H1 (cell line): ENCODE results near the gene ADAMTSL2. TPM values are rescaled to one million over a fixed set of nuclear protein-coding genes. Genes with fewer than 3 reads are reported as not detected.

ENCODE experiments used
- CHD2 ChIP-seq: IDR thresholded peaks from 2 replicates; pipeline ENCODE4 v1.6.1; 2012; ENCODE audit warnings: low read length, improper control_type of control experiment
- KDM4A ChIP-seq: IDR thresholded peaks from one replicate; pipeline ENCODE4 v1.7.1; 2012; ENCODE audit warnings: low read depth, mild to moderate bottlenecking, moderate library complexity, low read length, inconsistent platforms; ENCODE audit not compliant: severe bottlenecking
- KDM5A ChIP-seq: fragments of 200-600 bp; IDR thresholded peaks from 2 replicates; pipeline ENCODE4 v1.7.1; 2012; ENCODE audit warnings: mild to moderate bottlenecking, low read length, inconsistent platforms, mixed read lengths
- ZNF274 ChIP-seq: IDR thresholded peaks from 2 replicates; pipeline ENCODE4 v1.7.0; 2012; ENCODE audit warnings: low read length, borderline replicate concordance; ENCODE audit errors: extremely low read depth
- polyA plus RNA-seq, 7 experiments: library from polyadenylated mRNA; depleted of rRNA in 3 of 7; stranded (reverse) in 5 of 7; unstranded in 2 of 7; fragments of >200 nt in 5 of 7; fragments of 200-250 nt in 2 of 7; gene quantifications; 1 replicate in 5 of 7; 2 replicates in 1 of 7; 4 replicates in 1 of 7; pipeline versions ENCODE4 v1.2.1 to v1.2.3, GENCODE V29; 2011 to 2013; ENCODE audit warnings: missing spikeins in 2 of 7, mixed read lengths in 2 of 7
- total RNA-seq: library from RNA; stranded (reverse); fragmentation: NEBNext Ultra II Directional; extraction: Animal tissue kit (Norgen Biotek cat#: 25700); gene quantifications from 2 replicates; pipeline ENCODE4 v1.2.1, GENCODE V29; 2021
- TF ChIP-seq, protein P1 (sequence below): fragments of 300-600 bp; sonication (generic); IDR thresholded peaks from 2 replicates; pipeline ENCODE4 v1.7.1; 2012; ENCODE audit warnings: low read length, moderate library complexity, mild to moderate bottlenecking, inconsistent platforms; ENCODE audit not compliant: insufficient replicate concordance

The ADAMTSL2 gene
- total and polyA plus RNA-seq, 2 of the 8 experiments (the other 6 are each of a cell fraction or from before 2014, with no cell fraction given) = 0.74 to 0.76 TPM

DNA sequence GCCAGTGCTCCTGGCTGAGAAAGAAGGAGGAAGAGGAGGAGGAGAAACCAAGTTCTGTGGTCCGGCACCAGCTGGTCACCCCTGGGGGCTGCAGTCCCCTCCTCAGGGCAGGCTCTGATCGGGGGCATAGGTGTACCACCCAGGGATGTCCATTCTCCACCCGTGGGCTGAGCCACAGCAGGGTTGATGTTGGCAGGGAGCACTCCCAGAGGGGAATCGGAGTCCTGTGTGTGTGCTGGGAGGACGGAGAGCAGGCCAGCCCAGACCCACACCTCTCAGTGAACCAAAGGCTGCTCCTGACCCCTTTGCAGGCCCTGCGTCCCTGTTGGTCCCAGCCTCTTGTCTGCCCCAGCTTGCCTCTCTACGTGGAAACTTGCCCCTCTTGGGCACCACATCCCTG, 4.6 kb upstream of the ADAMTSL2 start (continued):
- TF ChIP-seq, protein P1, sequence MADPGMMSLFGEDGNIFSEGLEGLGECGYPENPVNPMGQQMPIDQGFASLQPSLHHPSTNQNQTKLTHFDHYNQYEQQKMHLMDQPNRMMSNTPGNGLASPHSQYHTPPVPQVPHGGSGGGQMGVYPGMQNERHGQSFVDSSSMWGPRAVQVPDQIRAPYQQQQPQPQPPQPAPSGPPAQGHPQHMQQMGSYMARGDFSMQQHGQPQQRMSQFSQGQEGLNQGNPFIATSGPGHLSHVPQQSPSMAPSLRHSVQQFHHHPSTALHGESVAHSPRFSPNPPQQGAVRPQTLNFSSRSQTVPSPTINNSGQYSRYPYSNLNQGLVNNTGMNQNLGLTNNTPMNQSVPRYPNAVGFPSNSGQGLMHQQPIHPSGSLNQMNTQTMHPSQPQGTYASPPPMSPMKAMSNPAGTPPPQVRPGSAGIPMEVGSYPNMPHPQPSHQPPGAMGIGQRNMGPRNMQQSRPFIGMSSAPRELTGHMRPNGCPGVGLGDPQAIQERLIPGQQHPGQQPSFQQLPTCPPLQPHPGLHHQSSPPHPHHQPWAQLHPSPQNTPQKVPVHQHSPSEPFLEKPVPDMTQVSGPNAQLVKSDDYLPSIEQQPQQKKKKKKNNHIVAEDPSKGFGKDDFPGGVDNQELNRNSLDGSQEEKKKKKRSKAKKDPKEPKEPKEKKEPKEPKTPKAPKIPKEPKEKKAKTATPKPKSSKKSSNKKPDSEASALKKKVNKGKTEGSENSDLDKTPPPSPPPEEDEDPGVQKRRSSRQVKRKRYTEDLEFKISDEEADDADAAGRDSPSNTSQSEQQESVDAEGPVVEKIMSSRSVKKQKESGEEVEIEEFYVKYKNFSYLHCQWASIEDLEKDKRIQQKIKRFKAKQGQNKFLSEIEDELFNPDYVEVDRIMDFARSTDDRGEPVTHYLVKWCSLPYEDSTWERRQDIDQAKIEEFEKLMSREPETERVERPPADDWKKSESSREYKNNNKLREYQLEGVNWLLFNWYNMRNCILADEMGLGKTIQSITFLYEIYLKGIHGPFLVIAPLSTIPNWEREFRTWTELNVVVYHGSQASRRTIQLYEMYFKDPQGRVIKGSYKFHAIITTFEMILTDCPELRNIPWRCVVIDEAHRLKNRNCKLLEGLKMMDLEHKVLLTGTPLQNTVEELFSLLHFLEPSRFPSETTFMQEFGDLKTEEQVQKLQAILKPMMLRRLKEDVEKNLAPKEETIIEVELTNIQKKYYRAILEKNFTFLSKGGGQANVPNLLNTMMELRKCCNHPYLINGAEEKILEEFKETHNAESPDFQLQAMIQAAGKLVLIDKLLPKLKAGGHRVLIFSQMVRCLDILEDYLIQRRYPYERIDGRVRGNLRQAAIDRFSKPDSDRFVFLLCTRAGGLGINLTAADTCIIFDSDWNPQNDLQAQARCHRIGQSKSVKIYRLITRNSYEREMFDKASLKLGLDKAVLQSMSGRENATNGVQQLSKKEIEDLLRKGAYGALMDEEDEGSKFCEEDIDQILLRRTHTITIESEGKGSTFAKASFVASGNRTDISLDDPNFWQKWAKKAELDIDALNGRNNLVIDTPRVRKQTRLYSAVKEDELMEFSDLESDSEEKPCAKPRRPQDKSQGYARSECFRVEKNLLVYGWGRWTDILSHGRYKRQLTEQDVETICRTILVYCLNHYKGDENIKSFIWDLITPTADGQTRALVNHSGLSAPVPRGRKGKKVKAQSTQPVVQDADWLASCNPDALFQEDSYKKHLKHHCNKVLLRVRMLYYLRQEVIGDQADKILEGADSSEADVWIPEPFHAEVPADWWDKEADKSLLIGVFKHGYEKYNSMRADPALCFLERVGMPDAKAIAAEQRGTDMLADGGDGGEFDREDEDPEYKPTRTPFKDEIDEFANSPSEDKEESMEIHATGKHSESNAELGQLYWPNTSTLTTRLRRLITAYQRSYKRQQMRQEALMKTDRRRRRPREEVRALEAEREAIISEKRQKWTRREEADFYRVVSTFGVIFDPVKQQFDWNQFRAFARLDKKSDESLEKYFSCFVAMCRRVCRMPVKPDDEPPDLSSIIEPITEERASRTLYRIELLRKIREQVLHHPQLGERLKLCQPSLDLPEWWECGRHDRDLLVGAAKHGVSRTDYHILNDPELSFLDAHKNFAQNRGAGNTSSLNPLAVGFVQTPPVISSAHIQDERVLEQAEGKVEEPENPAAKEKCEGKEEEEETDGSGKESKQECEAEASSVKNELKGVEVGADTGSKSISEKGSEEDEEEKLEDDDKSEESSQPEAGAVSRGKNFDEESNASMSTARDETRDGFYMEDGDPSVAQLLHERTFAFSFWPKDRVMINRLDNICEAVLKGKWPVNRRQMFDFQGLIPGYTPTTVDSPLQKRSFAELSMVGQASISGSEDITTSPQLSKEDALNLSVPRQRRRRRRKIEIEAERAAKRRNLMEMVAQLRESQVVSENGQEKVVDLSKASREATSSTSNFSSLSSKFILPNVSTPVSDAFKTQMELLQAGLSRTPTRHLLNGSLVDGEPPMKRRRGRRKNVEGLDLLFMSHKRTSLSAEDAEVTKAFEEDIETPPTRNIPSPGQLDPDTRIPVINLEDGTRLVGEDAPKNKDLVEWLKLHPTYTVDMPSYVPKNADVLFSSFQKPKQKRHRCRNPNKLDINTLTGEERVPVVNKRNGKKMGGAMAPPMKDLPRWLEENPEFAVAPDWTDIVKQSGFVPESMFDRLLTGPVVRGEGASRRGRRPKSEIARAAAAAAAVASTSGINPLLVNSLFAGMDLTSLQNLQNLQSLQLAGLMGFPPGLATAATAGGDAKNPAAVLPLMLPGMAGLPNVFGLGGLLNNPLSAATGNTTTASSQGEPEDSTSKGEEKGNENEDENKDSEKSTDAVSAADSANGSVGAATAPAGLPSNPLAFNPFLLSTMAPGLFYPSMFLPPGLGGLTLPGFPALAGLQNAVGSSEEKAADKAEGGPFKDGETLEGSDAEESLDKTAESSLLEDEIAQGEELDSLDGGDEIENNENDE = no peak
- TF ChIP-seq CHD2 = no peak
- no peak for TF ChIP-seq KDM5A
- TF ChIP-seq ZNF274 = no peak
- TF ChIP-seq KDM4A = no peak
